Measurements from ENCODE around the gene SOCS3. TPM values are rescaled to one million over a fixed set of nuclear protein-coding genes. Genes with fewer than 3 reads are reported as not detected.

The SOCS3 gene
- total RNA-seq, 1 donor from 2014 or later: 36.0 TPM

- TF ChIP-seq CTCF (IDR thresholded peaks at IDR 0.05; ENCODE audit: insufficient read depth, low read length, poor library complexity, severe bottlenecking): no peak
- no peak for DNase-seq (ENCODE audit: low read depth)
- no peak overlapping the region for H3K4me3 ChIP-seq (ENCODE audit: low read depth, low read length)
- no peaks in the 10 kb centered on the region for H3K27me3 ChIP-seq (ENCODE audit: control insufficient read depth, insufficient read depth, low read length)
- H3K36me3 ChIP-seq (ENCODE audit: control insufficient read depth, insufficient read depth, low read length): no peaks in the 10 kb centered on the region
Observed at GRCh38 chr17:78380370-78380769, 20.5 kb upstream of the SOCS3 start.

- no peak for DNase-seq (ENCODE audit: low read depth)
- Histone ChIP-seq H3K4me3 (ENCODE audit: low read depth, low read length) (peak overlapping the region; percentile 69), H3K27me3 (ENCODE audit: control insufficient read depth, insufficient read depth, low read length) (no peaks in the 10 kb centered on the region), H3K36me3 (ENCODE audit: control insufficient read depth, insufficient read depth, low read length) (no peaks in the 10 kb centered on the region)
- TF ChIP-seq CTCF (IDR thresholded peaks at IDR 0.05; ENCODE audit: insufficient read depth, low read length, poor library complexity, severe bottlenecking): no peak
Observed at GRCh38 chr17:78379131-78379491, 19.2 kb upstream of the SOCS3 start.

GRCh38 chr17:78378225-78379130 is 18.6 kb upstream of the SOCS3 start, which contains the start of gene PGS1:
Gene PGS1, plus strand, starts transcription at chr17:78378649. Its CDS starts 17 bp downstream, at chr17:78378666.
- Histone ChIP-seq H3K4me3 (ENCODE audit: low read depth, low read length) (peak within 1 kb of the TSS; percentile 69), H3K36me3 (ENCODE audit: control insufficient read depth, insufficient read depth, low read length) (no peaks in the 10 kb centered on the region), H3K27me3 (ENCODE audit: control insufficient read depth, insufficient read depth, low read length) (no peaks in the 10 kb centered on the region)
- no peak for DNase-seq (ENCODE audit: low read depth)
- no peak for TF ChIP-seq CTCF (IDR thresholded peaks at IDR 0.05; ENCODE audit: insufficient read depth, low read length, poor library complexity, severe bottlenecking)

GRCh38 chr17:78377858-78378224 is 18.0 kb upstream of the SOCS3 start:
- no peaks in the 10 kb centered on the region for H3K36me3 ChIP-seq (ENCODE audit: control insufficient read depth, insufficient read depth, low read length)
- no peaks in the 10 kb centered on the region for H3K27me3 ChIP-seq (ENCODE audit: control insufficient read depth, insufficient read depth, low read length)
- no peak for TF ChIP-seq CTCF (IDR thresholded peaks at IDR 0.05; ENCODE audit: insufficient read depth, low read length, poor library complexity, severe bottlenecking)
- DNase-seq (ENCODE audit: low read depth): no peak
- H3K4me3 ChIP-seq (ENCODE audit: low read depth, low read length): peak overlapping the region; percentile 69

GRCh38 chr17:78376161-78376560 is 16.3 kb upstream of the SOCS3 start:
- TF ChIP-seq CTCF (IDR thresholded peaks at IDR 0.05; ENCODE audit: insufficient read depth, low read length, poor library complexity, severe bottlenecking): no peak
- H3K4me3 ChIP-seq (ENCODE audit: low read depth, low read length): no peak overlapping the region
- DNase-seq (ENCODE audit: low read depth): no peak
- H3K36me3 ChIP-seq (ENCODE audit: control insufficient read depth, insufficient read depth, low read length): no peaks in the 10 kb centered on the region
- no peaks in the 10 kb centered on the region for H3K27me3 ChIP-seq (ENCODE audit: control insufficient read depth, insufficient read depth, low read length)
